Thoracic aorta endothelial cell (primary cell): ENCODE data around the gene TMEM62. TPM values are rescaled to one million over a fixed set of nuclear protein-coding genes. Genes with fewer than 3 reads are reported as not detected.

Experiments
- small RNA-seq: library from RNA; depleted of rRNA; stranded (forward); fragments of <200 nt; gene quantifications from one replicate; pipeline ENCODE3, GENCODE V24; 2012
- total RNA-seq: library from RNA; depleted of rRNA; stranded (reverse); fragments of >200 nt; gene quantifications from 2 replicates; pipeline ENCODE4 v1.2.3, GENCODE V29; 2012

TMEM62 gene
- total RNA-seq: 19.1 and 23.2 TPM in 2 replicates

GRCh38 chr15:43133430-43134156, at the start of gene TMEM62:
Gene TMEM62, plus strand, starts transcription at chr15:43133586. Its CDS starts 217 bp downstream, at chr15:43133803.

GRCh38 chr15:43105778-43106485, 27.5 kb upstream of the TMEM62 start, which contains the start of gene UBR1:
Gene UBR1, minus strand, starts transcription at chr15:43106038. Its CDS starts 16 bp downstream, at chr15:43106022.

DNA sequence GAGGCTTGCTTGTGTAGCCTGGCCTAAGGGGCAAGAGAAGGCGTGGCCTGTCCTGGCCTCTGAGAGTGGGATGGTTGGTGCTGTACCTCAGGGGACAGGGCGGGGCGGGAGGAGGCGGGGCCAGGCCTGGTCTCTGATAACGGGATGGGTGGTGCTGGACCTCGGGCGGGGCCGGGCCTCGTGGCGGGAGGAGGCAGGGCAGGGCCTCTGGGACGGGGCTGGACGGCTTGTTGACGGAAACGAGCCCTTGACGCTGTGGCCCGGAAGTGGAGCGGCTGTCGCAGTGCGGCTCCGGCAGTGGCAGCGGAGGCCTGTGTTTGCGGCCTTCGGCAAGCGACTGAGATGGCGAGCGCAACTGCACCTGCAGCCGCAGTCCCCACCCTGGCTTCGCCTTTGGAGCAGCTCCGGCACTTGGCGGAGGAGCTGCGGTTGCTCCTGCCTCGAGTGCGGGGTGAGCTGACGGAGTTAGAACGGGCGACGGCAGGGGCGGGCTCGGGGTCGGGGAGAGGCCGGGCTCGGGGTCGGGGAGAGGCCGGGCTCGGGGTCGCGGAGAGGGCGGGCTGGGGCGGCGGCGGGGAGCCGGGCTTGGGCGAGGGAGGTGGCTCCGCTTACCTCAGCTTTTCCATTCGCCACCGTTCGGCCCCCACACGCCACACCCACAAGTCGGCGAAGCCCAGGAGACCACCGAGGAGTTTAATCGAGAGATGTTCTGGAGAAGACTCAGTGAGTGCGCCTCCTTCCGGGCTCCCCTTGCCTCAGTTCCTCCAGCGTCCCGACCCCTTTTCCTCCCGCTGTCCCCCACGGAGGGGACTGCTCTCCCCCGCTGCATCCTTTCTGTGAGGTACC, 52.0 kb downstream of the TMEM62 start, which contains the start of gene CCNDBP1:
CCNDBP1 (plus strand) TSS at position 247 of the 846 bp plus-strand sequence; CDS start at position 343, 96 bp downstream.

DNA sequence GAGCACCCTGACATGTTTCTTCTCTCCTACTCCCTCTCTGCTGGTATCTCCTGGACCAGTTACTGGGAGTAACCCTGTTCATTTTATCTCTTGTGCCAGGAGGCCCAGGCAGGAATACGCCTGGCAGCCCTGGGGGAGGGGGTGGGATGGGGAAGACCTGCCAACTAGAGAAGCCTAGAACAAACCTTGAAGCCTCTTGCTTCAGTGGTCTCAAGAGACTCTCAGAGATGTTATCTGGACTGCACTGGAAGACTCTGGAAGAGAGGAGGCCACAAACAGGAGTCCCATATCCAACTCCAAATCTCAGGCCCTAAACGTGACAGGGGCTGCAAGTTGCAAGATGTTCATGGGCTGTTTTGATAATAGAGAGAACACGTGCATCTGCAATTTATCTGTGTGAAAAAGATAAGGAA, 87.6 kb downstream of the TMEM62 start, which contains the start of gene EPB42:
EPB42 (minus strand) TSS at position 28 of the 413 bp plus-strand sequence. CDS start 193 bp downstream, outside the sequence.

Small RNAs within 50 kb of the gene (small RNA-seq; reads per million reads assigned to genes)
- not detected for gene AC068724.2

Other genes starting within 250 kb of the TMEM62 start
- 14.1 and 14.9 TPM in 2 replicates for gene TTBK2, start 212.8 kb upstream of the TMEM62 start, total RNA-seq
- gene UBR1, start 27.5 kb upstream of the TMEM62 start, total RNA-seq: 48.0 and 56.9 TPM in 2 replicates
- 65.8 and 77.0 TPM in 2 replicates for gene CCNDBP1, start 51.8 kb downstream of the TMEM62 start, total RNA-seq
- gene EPB42, start 87.4 kb downstream of the TMEM62 start, total RNA-seq: not detected in 2 replicates
- not detected in 2 replicates for gene TGM5, start 133.3 kb downstream of the TMEM62 start, total RNA-seq
- not detected in 2 replicates for gene TGM7, start 168.7 kb downstream of the TMEM62 start, total RNA-seq
- gene LCMT2, start 197.0 kb downstream of the TMEM62 start, total RNA-seq: 5.6 and 7.0 TPM in 2 replicates
- 24.3 and 27.8 TPM in 2 replicates for gene ZSCAN29, start 237.5 kb downstream of the TMEM62 start, total RNA-seq
- 14.0 and 22.8 TPM in 2 replicates for gene TUBGCP4, start 237.5 kb downstream of the TMEM62 start, total RNA-seq